GM19372 (cell line): ENCODE measurements around the gene SLC27A6.
"Not testable (repeated sequence)": the region's sequence is repeated elsewhere in the genome, so short reads cannot be mapped to it uniquely, and the experiment has no call there.

Source experiments
- ATAC-seq: cut with Tn5 transposase; IDR thresholded peaks from one replicate; pipeline ENCODE4 v1.9.1; 2021; ENCODE audit warnings: mild to moderate bottlenecking, low read depth, moderate library complexity; ENCODE audit not compliant: unreplicated experiment

Gene SLC27A6

DNA sequence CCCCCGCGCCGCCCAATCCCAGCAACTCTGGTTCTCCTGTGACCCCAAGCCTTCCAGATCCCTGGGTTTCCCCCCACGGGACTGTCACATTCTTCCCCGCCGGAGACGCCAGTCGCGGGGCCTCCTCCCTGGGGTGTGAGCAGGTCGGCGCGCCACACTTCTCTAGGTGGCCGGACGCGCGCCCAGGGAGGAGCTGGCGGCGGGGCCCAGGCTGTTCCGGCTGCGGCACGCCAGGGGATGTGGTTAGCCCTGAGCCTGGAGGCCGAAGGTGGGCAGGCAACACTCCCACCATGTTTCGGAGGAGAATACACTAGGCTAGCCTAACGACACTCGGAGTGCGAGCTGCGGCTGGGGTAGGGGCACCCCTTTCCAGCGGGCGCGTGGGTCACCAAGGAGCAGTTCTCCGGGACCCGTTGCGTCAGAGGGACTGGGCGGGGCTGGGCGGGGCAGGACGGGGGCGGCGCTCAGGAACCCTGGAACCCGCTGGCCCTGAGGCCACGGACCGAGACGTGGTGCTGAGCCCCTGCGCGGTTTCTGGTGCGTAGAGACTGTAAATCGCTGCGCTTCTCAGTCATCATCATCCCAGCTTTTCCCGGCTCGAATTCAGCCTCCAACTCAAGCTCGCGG lies at the start of gene SLC27A6:
Gene SLC27A6, plus strand, starts transcription at position 478 of the 627 bp plus-strand sequence. CDS start 650 bp downstream, outside the sequence.
- no peak for ATAC-seq

DNA sequence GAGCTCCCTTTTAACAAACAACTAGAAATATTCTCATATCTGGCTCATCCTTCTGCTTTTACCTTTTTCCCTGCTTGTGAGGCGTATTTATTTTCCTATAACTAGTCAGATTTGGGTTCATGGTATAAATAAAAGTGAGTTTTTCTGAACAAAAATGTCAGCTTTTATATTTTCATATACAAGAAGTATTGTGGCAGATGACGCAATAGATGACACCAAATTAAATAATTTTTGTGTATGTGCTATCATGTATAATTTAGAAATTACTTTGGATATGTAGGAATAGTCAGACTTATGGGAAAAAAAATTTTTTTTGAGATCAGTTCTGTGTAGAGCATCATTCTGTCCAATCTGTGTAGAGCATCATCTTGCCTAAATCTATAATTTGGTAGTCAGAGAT lies 45.7 kb upstream of the SLC27A6 start:
- no peak for ATAC-seq

- no peak for ATAC-seq
Measured at GRCh38 chr5:128920345-128921215, 44.7 kb upstream of the SLC27A6 start.

GRCh38 chr5:128924299-128924698 lies 41.0 kb upstream of the SLC27A6 start:
- no peak for ATAC-seq

- ATAC-seq = no peak
Measured at GRCh38 chr5:128925973-128926372, 39.3 kb upstream of the SLC27A6 start.

- ATAC-seq = no peak
Measured at GRCh38 chr5:128927644-128928043, 37.6 kb upstream of the SLC27A6 start.

- ATAC-seq = not testable (repeated sequence)
Measured at GRCh38 chr5:128932232-128932631, 33.1 kb upstream of the SLC27A6 start.

GRCh38 chr5:128943100-128943499 lies 22.2 kb upstream of the SLC27A6 start:
- not testable (repeated sequence) for ATAC-seq

GRCh38 chr5:128949847-128950546 lies 15.3 kb upstream of the SLC27A6 start:
- ATAC-seq = no peak

GRCh38 chr5:128951301-128951700 lies 14.0 kb upstream of the SLC27A6 start:
- ATAC-seq = not testable (repeated sequence)

- no peak for ATAC-seq
Measured at GRCh38 chr5:128956164-128956563, 9.1 kb upstream of the SLC27A6 start.

- ATAC-seq = no peak
Measured at GRCh38 chr5:128962211-128962610, 3.1 kb upstream of the SLC27A6 start.

DNA sequence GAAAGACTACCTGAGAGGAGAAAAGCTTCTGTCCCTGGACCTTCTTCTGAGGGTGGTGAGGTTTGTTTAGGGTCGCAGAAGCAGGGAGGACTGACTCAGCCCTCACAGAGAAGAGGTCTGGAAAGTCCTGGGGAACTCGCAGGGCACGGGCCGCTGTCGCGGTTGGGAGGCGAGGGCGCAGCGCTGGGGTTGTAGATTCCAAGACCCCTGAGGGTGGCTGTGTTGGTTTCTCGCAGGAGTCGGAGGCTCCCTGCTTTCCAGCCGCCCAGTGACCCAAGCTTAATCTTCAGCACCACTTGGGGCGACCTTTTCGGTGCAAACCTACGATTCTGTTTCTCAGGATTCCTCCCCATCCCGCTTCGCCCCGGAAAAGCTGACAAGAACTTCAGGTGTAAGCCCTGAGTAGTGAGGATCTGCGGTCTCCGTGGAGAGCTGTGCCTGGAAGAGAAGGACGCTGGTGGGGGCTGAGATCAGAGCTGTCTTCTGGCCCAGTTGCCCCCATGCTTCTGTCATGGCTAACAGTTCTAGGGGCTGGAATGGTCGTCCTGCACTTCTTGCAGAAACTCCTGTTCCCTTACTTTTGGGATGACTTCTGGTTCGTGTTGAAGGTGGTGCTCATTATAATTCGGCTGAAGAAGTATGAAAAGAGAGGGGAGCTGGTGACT lies 482 bp downstream of the SLC27A6 start:
- ATAC-seq = no peak

DNA sequence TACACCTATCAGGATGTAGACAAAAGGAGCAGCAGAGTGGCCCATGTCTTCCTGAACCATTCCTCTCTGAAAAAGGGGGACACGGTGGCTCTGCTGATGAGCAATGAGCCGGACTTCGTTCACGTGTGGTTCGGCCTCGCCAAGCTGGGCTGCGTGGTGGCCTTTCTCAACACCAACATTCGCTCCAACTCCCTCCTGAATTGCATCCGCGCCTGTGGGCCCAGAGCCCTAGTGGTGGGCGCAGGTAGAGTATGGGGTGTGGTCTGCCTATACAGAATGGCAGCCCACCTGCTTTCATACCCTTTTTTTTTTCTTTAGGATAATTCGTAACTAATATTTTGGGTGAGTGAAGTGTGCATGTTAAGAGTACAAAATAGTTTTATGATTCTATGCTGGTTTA lies 1.1 kb downstream of the SLC27A6 start:
- no peak for ATAC-seq

DNA sequence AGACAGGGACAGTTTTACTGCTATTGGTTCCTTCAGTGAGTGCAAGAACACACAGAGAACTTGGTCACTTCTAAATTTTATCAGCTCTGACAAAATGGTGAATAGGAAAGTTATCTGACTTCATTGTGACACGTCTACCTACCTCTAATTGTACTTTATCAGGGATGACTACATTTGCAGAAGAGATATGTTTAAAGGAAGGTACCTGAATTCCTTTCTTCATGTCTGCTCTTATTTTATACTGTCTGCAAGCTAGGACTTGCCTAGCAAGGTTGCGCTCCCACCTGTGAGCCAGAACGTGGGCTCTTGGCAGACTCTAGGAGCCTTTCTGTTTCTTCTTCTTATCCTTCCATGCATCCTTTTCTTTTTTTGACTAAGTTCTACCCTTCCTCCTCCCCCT lies 1.6 kb downstream of the SLC27A6 start:
- ATAC-seq = no peak

DNA sequence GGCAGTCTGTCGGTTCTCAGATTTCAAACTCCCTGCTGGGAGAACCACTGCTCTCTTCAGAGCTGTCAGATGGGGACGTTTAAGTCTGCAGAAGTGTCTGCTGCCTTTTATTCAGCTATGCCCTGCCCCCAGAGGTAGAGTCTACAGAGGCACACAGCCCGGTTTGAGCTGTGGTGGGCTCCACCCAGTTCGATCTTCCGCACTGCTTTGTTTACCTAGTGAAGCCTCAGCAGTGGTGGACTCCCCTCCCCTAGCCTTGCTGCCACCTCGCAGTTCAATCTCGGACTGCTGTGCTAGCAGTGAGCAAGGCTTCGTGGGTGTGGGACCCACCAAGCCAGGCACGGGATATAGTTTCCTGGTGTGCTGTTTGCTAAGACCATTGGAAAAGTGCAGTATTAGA lies 8.0 kb downstream of the SLC27A6 start:
- no peak for ATAC-seq

DNA sequence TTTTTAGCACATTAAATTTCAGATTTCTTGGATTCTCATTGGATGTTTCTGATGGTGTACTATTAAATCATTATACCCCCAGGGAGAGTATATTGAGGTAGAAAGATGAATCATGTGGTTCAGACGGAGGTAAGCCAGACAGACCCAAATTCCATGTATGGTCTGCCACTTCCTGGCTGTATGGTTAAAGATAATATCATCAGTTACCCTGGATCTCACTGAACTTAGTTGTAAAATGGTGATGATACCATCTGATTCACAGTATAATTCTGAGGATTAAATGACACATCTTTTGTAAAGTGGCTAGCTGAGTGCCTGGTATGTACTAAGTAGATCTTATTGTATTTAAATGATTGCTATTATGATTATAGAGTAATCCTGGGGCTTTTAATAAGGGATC lies 9.3 kb downstream of the SLC27A6 start:
- ATAC-seq = no peak

DNA sequence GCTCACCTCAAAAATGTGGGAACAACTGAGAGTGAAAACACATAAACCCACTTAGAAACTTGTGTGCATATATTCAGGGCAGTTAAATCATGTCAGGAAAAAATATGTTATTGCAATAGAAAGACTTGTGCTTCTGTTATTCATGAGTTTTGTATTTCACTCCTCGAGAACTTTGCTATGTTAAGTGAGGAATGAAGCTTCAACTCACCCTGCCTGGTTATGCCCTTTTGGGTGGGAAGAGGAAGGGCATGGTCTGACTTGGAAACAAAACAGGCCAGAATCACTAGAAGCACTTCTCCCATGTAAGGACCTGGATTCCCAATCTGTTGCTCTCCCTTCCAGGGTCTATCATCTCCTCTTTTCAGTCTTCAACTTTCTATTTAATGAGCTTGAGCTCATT lies 14.5 kb downstream of the SLC27A6 start:
- no peak for ATAC-seq

DNA sequence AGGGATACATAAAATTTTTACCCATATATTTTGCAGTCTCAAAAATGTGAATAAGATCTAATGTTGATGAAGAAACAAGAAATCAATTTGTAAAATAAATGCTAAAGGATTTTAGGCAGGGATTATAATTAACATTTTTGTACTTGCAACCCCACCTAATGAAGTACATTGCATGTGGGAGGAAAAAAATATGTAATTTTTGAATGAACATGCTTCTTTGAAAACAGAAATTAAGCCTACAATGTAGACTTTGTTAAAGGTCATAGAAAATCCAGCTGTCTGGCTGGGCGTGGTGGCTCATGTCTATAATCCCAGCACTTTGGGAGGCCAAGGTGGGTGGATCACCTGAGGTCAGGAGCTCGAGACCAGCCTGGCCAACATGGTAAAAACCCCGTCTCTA lies 15.6 kb downstream of the SLC27A6 start:
- no peak for ATAC-seq

- no peak for ATAC-seq
Measured at GRCh38 chr5:128984480-128984879, 19.2 kb downstream of the SLC27A6 start.

GRCh38 chr5:128988476-128988875 lies 23.2 kb downstream of the SLC27A6 start:
- ATAC-seq = no peak
